HG02678 (cell line): Measurements from ENCODE around the gene TNIP2.
"Not testable (repeated sequence)": the region's sequence is repeated elsewhere in the genome, so short reads cannot be mapped to it uniquely, and the experiment has no call there.

Source experiments
- ATAC-seq: cut with Tn5 transposase; IDR thresholded peaks from one replicate; pipeline ENCODE4 v1.9.1; 2021; ENCODE audit warnings: mild to moderate bottlenecking, moderate library complexity; ENCODE audit not compliant: unreplicated experiment

TNIP2 gene

GRCh38 chr4:2780643-2781042, 24.5 kb upstream of the TNIP2 start:
- not testable (repeated sequence) for ATAC-seq

GRCh38 chr4:2771264-2771663, 15.1 kb upstream of the TNIP2 start:
- ATAC-seq = no peak

- ATAC-seq = no peak
Measured at GRCh38 chr4:2768921-2769336, 12.8 kb upstream of the TNIP2 start.

GRCh38 chr4:2768124-2768523, 12.0 kb upstream of the TNIP2 start:
- ATAC-seq = no peak

GRCh38 chr4:2767705-2768074, 11.6 kb upstream of the TNIP2 start:
- ATAC-seq = no peak

GRCh38 chr4:2767046-2767704, 11.0 kb upstream of the TNIP2 start:
- no peak for ATAC-seq

GRCh38 chr4:2765832-2766526, 9.8 kb upstream of the TNIP2 start:
- no peak for ATAC-seq

- no peak for ATAC-seq
Measured at GRCh38 chr4:2763511-2763967, 7.4 kb upstream of the TNIP2 start.

- ATAC-seq = not testable (repeated sequence)
Measured at GRCh38 chr4:2762486-2763370, 6.6 kb upstream of the TNIP2 start.

- ATAC-seq = no peak
Measured at GRCh38 chr4:2762048-2762447, 5.9 kb upstream of the TNIP2 start.

GRCh38 chr4:2761035-2761923, 5.1 kb upstream of the TNIP2 start:
- no peak for ATAC-seq

- no peak for ATAC-seq
Measured at GRCh38 chr4:2757426-2757825, 1.3 kb upstream of the TNIP2 start.

GRCh38 chr4:2756691-2757350, 685 bp upstream of the TNIP2 start:
- no peak for ATAC-seq

- no peak for ATAC-seq
Measured at GRCh38 chr4:2754848-2755819, 1.0 kb downstream of the TNIP2 start.

GRCh38 chr4:2753436-2753835, 2.7 kb downstream of the TNIP2 start:
- ATAC-seq = no peak

GRCh38 chr4:2750719-2751605, 5.2 kb downstream of the TNIP2 start:
- ATAC-seq = no peak

- no peak for ATAC-seq
Measured at GRCh38 chr4:2746891-2747695, 9.0 kb downstream of the TNIP2 start.
